Measurements from ENCODE around the gene KRTAP9-3. TPM values are rescaled to one million over a fixed set of nuclear protein-coding genes. Genes with fewer than 3 reads are reported as not detected.
"Not testable (repeated sequence)": the region's sequence is repeated elsewhere in the genome, so short reads cannot be mapped to it uniquely, and the experiment has no call there.

KRTAP9-3 gene
- total and polyA plus RNA-seq, 7 donors, result not detected

DNA sequence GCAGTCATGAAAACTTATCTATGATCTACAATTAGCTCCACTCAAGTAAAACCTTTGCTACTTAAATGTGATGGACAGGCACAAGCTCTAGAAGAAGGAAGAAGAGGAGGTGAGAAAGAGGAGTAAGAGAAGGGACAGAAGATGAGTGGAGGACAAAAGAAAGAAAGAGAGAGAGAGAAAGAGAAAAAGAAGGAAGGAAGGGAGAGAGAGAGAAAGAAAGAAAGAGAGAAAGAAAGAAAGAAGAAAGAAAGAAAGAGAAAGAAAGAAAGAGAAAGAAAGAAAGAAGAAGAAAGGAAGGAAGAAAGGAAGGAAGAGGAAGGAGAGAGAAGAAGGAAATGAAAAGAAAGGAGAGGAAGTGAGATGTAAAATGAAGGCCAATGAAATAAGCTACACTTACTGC is 2.2 kb upstream of the KRTAP9-3 start:
- Histone ChIP-seq H3K9me3 (no peaks in the 10 kb centered on the region), H3K36me3 (no peaks in the 10 kb centered on the region), H3K27me3 (no peaks in the 10 kb centered on the region), H3K4me3 (no peak overlapping the region), H3K27ac (no peak overlapping the region), H3K4me1 (no peaks in the 10 kb centered on the region)
- DNase-seq, result no peak
- no peak for TF ChIP-seq POLR2AphosphoS5 (IDR thresholded peaks at IDR 0.05)
- TF ChIP-seq, protein P1, sequence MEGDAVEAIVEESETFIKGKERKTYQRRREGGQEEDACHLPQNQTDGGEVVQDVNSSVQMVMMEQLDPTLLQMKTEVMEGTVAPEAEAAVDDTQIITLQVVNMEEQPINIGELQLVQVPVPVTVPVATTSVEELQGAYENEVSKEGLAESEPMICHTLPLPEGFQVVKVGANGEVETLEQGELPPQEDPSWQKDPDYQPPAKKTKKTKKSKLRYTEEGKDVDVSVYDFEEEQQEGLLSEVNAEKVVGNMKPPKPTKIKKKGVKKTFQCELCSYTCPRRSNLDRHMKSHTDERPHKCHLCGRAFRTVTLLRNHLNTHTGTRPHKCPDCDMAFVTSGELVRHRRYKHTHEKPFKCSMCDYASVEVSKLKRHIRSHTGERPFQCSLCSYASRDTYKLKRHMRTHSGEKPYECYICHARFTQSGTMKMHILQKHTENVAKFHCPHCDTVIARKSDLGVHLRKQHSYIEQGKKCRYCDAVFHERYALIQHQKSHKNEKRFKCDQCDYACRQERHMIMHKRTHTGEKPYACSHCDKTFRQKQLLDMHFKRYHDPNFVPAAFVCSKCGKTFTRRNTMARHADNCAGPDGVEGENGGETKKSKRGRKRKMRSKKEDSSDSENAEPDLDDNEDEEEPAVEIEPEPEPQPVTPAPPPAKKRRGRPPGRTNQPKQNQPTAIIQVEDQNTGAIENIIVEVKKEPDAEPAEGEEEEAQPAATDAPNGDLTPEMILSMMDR (IDR thresholded peaks at IDR 0.05), result no peak
- intact Hi-C loops (cut with DNase I), result no loop called here

DNA sequence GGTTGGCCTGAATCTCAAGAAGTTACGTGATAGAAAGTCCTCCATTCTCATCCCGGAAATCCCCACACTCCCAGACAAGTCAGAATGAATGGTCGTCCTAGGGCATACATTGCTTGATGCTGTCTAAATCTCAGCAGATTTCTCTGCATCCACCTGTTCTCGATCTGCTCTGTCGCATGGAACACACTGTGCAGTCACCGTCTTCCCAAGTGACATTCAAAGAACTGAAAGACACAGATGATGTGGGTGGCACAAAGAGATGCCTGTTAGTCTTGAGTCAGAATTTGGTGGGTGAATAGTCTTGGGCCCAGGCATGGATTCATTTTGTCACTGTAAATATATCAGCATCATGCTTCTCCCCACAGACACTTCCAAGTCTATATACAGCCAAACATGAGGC is 518 bp upstream of the KRTAP9-3 start:
- DNase-seq, result no peak
- TF ChIP-seq, protein P1 (IDR thresholded peaks at IDR 0.05), result no peak
- no peak for TF ChIP-seq EP300 (IDR thresholded peaks at IDR 0.05)
- no peak for TF ChIP-seq POLR2A (IDR thresholded peaks at IDR 0.05)
- no peak for TF ChIP-seq POLR2AphosphoS5 (IDR thresholded peaks at IDR 0.05)
- Histone ChIP-seq H3K27me3 (no peaks in the 10 kb centered on the region), H3K4me3 (no peak overlapping the region), H3K4me1 (no peaks in the 10 kb centered on the region), H3K9me3 (no peaks in the 10 kb centered on the region), H3K36me3 (no peaks in the 10 kb centered on the region), H3K27ac (no peak overlapping the region)
- intact Hi-C loops (cut with DNase I), result no loop called here
- WGBS, 2 donors, result 90 to 92% methylated on average over 6 of the region's 6 CpGs

DNA sequence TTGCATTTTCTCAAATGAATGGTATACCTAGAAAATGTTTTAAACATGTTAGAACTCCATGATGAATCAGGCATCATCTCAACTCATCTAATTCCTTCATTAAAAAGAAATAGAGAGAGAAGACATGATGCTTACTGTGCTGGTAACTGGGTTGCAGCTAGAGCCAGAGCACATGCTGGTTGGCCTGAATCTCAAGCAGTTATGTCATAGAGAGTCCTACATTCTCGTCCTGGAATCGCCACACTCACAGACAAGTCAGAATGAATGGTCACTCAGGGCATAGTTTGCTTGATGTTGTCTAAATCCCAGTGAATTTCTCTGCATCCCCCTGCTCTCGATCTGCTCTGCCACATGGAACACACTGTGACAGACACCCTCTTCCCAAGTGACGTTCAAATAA is 4.9 kb downstream of the KRTAP9-3 start:
- intact Hi-C loops (cut with DNase I); H3K9me3 ChIP-seq; H3K27me3 ChIP-seq; H3K4me1 ChIP-seq; H3K36me3 ChIP-seq; H3K4me3 ChIP-seq; DNase-seq; H3K27ac ChIP-seq: not testable (repeated sequence)
- WGBS, 2 donors, result 84 to 89% methylated on average over 4 of the region's 4 CpGs

DNA sequence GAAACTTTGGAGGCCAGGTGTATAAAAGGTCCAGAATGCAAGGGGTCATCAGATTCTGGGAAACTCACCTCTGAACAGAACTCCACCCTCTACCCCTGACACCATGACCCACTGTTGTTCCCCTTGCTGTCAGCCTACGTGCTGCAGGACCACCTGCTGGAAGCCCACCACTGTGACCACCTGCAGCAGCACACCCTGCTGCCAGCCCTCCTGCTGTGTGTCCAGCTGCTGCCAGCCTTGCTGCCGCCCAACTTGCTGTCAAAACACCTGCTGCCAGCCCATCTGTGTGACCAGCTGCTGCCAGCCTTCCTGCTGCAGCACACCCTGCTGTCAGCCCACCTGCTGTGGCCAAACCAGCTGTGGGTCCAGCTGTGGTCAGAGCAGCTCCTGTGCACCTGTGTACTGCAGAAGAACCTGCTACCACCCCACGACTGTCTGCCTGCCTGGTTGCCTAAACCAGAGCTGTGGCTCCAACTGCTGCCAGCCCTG is 5.7 kb downstream of the KRTAP9-3 start, which contains the start of gene KRTAP9-8:
KRTAP9-8 (plus strand) TSS at position 51 of the 489 bp plus-strand sequence; CDS start at position 104, 53 bp downstream.
- H3K27ac ChIP-seq; H3K27me3 ChIP-seq; H3K9me3 ChIP-seq; H3K4me1 ChIP-seq; DNase-seq; H3K36me3 ChIP-seq; intact Hi-C loops (cut with DNase I); H3K4me3 ChIP-seq: not testable (repeated sequence)
- WGBS, 2 donors, result 28 to 47% methylated on average over 3 of the region's 3 CpGs

DNA sequence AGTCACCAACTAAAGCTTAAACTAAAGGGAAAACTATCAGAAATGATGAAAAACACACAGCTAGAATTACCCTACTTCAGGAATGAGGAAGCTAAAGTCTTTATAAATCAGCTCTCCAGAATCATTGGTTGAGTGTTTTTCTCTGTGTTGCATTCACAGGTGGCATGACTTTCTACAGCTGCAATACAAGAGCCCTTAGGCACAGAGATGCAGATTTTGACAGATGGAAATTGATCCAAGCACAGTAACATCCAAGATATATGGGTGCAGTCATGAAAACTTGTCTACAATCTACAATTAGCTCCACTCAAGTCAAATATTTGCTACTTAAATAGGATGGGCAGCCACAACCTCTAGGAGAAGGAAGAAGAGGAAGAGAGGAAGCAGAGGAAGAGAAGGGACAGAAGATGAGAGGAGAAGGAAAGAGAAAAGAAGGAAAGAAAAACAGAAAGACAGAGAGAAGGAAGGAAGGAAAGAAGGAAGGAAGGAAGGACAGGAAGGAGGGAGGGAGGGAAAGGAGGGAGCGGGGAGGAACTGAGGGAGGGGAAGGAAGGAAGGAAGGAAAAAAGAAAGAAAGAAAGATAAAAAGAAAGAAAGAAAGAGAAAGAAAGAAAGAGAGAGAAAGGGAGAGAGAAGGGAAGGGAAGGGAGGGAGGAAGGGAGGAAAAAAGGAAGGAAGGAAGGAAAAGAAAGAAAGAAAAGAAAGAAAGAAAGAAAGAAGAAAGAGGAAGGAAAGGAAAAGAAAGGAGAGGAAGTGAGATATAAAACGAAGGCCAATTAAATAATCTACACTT is 14.9 kb downstream of the KRTAP9-3 start:
- H3K4me3 ChIP-seq; H3K9me3 ChIP-seq; H3K27ac ChIP-seq; H3K4me1 ChIP-seq; H3K36me3 ChIP-seq; intact Hi-C loops (cut with DNase I); DNase-seq; H3K27me3 ChIP-seq: not testable (repeated sequence)
- 47 to 68% methylated on average over 2 of the region's 2 CpGs for WGBS, 2 donors

DNA sequence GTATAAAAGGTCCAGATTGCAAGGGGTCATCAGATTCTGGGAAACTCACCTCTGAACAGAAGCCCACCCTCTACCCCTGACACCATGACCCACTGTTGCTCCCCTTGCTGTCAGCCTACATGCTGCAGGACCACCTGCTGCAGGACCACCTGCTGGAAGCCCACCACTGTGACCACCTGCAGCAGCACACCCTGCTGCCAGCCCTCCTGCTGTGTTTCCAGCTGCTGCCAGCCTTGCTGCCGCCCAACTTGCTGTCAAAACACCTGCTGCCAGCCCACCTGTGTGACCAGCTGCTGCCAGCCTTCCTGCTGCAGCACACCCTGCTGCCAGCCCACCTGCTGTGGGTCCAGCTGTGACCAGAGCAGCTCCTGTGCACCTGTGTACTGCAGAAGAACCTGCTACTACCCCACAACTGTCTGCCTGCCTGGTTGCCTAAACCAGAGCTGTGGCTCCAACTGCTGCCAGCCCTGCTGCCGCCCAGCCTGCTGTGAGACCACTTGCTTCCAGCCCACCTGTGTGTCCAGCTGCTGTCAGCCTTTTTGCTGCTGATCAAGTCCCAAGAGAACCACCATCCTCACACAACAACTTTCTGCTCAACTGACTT is 17.5 kb downstream of the KRTAP9-3 start, which contains the start of gene KRTAP9-4:
KRTAP9-4 (plus strand) TSS at position 51 of the 604 bp plus-strand sequence; CDS start at position 85, 34 bp downstream.
- H3K4me3 ChIP-seq; H3K4me1 ChIP-seq; H3K36me3 ChIP-seq; H3K27ac ChIP-seq; H3K9me3 ChIP-seq; intact Hi-C loops (cut with DNase I); H3K27me3 ChIP-seq; DNase-seq: not testable (repeated sequence)
- 57 to 59% methylated on average over 2 of the region's 2 CpGs for WGBS, 2 donors

Measured in sigmoid colon (tissue), 7 donors.